K562 (cell line): ENCODE results near the gene FBXO17. TPM values are rescaled to one million over a fixed set of nuclear protein-coding genes. Genes with fewer than 3 reads are reported as not detected.

ENCODE experiments used
- ADNP ChIP-seq: fragments of 200-800 bp; sonication (Bioruptor generic); IDR thresholded peaks from 2 replicates; pipeline ENCODE4 v1.6.1; 2016; ENCODE audit warnings: missing genetic modification characterization, missing compliant biosample characterization
- BMI1 ChIP-seq: fragments of 150-350 bp; IDR thresholded peaks from 2 replicates; pipeline ENCODE4 v1.6.1; 2014; ENCODE audit warnings: low read length
- CBX8 ChIP-seq: fragments of 200-600 bp; sonication (generic); IDR thresholded peaks from 2 replicates; pipeline ENCODE4 v1.6.1; 2012; ENCODE audit warnings: borderline replicate concordance, mixed run types, low read depth, mild to moderate bottlenecking, moderate library complexity, mixed read lengths, low read length, control low read depth, inconsistent platforms; ENCODE audit not compliant: poor library complexity, severe bottlenecking; ENCODE audit errors: extremely low read depth
- CEBPB ChIP-seq: fragments of 450-650 bp; IDR thresholded peaks from 2 replicates; pipeline ENCODE4 v1.6.1; 2016; ENCODE audit warnings: missing genetic modification characterization, missing compliant biosample characterization
- DNMT1 ChIP-seq: fragments of 450-650 bp; IDR thresholded peaks from 2 replicates; pipeline ENCODE4 v1.6.1; 2016; ENCODE audit warnings: antibody characterized with exemption, mild to moderate bottlenecking
- ETV5 ChIP-seq: sonication (generic); formaldehyde crosslinking; IDR thresholded peaks from 2 replicates; pipeline ENCODE4 v1.4.0; 2020; ENCODE audit warnings: low read depth, mild to moderate bottlenecking, missing genetic modification reagents
- MEF2D ChIP-seq: conservative IDR thresholded peaks from 2 replicates; pipeline ENCODE4 v1.6.1; 2016; ENCODE audit warnings: low read depth, missing genetic modification characterization, missing compliant biosample characterization
- MYNN ChIP-seq, 2 experiments: sonication (generic); formaldehyde crosslinking in 1 of 2; IDR thresholded peaks; 2 replicates each; pipeline versions ENCODE4 v1.5.0 to v1.6.1; 2016 to 2020; ENCODE audit warnings: antibody characterized with exemption in 1 of 2, missing genetic modification reagents in 1 of 2
- NCOA1 ChIP-seq: fragments of 450-650 bp; IDR thresholded peaks from 2 replicates; pipeline ENCODE4 v1.6.1; 2016; ENCODE audit warnings: low read depth
- NFXL1 ChIP-seq: fragments of 450-650 bp; formaldehyde crosslinking; IDR thresholded peaks from 2 replicates; pipeline ENCODE4 v1.4.0; 2021; ENCODE audit warnings: mild to moderate bottlenecking
- PATZ1 ChIP-seq: fragments of 250-450 bp; sonication (Bioruptor Pico); IDR thresholded peaks from 2 replicates; pipeline ENCODE4 v1.5.0; 2020; ENCODE audit warnings: mild to moderate bottlenecking, borderline replicate concordance
- POLR2H ChIP-seq: IDR thresholded peaks from 2 replicates; pipeline ENCODE4 v1.6.1; 2016; ENCODE audit warnings: missing genetic modification characterization, low read depth, mild to moderate bottlenecking, control low read depth, missing compliant biosample characterization, moderate library complexity
- RFX1 ChIP-seq: fragments of 450-650 bp; IDR thresholded peaks from 2 replicates; pipeline ENCODE4 v1.6.1; 2016; ENCODE audit warnings: mild to moderate bottlenecking, moderate library complexity
- SOX6 ChIP-seq: fragments of 450-650 bp; IDR thresholded peaks from 2 replicates; pipeline ENCODE4 v1.6.1; 2014; ENCODE audit warnings: mild to moderate bottlenecking
- TAF9B ChIP-seq: fragments of 450-650 bp; IDR thresholded peaks from 2 replicates; pipeline ENCODE4 v1.6.1; 2018; ENCODE audit warnings: mild to moderate bottlenecking; ENCODE audit not compliant: partially characterized antibody
- TRIM25 ChIP-seq: fragments of 450-650 bp; IDR thresholded peaks from 2 replicates; pipeline ENCODE4 v1.7.0; 2016; ENCODE audit warnings: borderline replicate concordance
- USF1 ChIP-seq: sonication (generic); formaldehyde crosslinking; IDR thresholded peaks from 2 replicates; pipeline ENCODE4 v1.9.0; 2022; ENCODE audit warnings: mild to moderate bottlenecking, missing genetic modification reagents
- USF2 ChIP-seq: sonication (generic); formaldehyde crosslinking; IDR thresholded peaks from 2 replicates; pipeline ENCODE4 v1.5.0; 2020; ENCODE audit warnings: missing genetic modification reagents
- ZBTB33 ChIP-seq: sonication (generic); formaldehyde crosslinking; IDR thresholded peaks from 2 replicates; pipeline ENCODE4 v1.8.1; 2023; ENCODE audit warnings: mild to moderate bottlenecking, missing genetic modification reagents
- ZFP1 ChIP-seq: fragments of 450-650 bp; formaldehyde crosslinking; IDR thresholded peaks from 2 replicates; pipeline ENCODE4 v1.4.0; 2020; ENCODE audit warnings: mild to moderate bottlenecking, mixed read lengths
- ZNF707 ChIP-seq: fragments of 250-450 bp; sonication (Bioruptor Pico); conservative IDR thresholded peaks from 2 replicates; pipeline ENCODE4 v1.8.0; 2022; ENCODE audit warnings: inconsistent platforms, mild to moderate bottlenecking, moderate library complexity
- ZZZ3 ChIP-seq: fragments of 450-650 bp; IDR thresholded peaks from 2 replicates; pipeline ENCODE4 v1.6.1; 2016; ENCODE audit warnings: antibody characterized with exemption, mild to moderate bottlenecking, moderate library complexity
- polyA plus RNA-seq, 8 experiments: library from polyadenylated mRNA; depleted of rRNA in 4 of 8; stranded (reverse) in 5 of 8; unstranded in 3 of 8; fragments of >200 nt; fragmentation: Nextera tagmentation in 2 of 8; fragmentation: Illumina TruSeq in 1 of 8; extraction: Ambion mirVana in 2 of 8; extraction: Trizol in 1 of 8; gene quantifications; 2 replicates each; pipeline versions ENCODE4 v1.2.1 to v1.2.3, GENCODE V29; 2011 to 2014; ENCODE audit warnings: inconsistent platforms in 1 of 8, missing spikeins in 1 of 8
- total RNA-seq, 7 experiments: library from RNA; depleted of rRNA in 6 of 7; stranded (reverse); fragments of >200 nt in 6 of 7; fragmentation: Illumina TruSeq in 2 of 7; extraction: Trizol in 2 of 7; gene quantifications; 2 replicates each; pipeline versions ENCODE4 v1.2.1 to v1.2.3, GENCODE V29; 2011 to 2021; ENCODE audit warnings: low replicate concordance in 1 of 7

The FBXO17 gene
- total and polyA plus RNA-seq, 9 of the 15 experiments (the other 6 are each of a cell fraction or from before 2014, with no cell fraction given), result 4.1 to 27.1 (median 19.0) TPM

- TF ChIP-seq TRIM25 (no peak), MEF2D (tag) (no peak), USF2 (peak; percentile 38), NFXL1 (CRISPR knock-in tag) (no peak), ZFP1 (CRISPR knock-in tag) (no peak), ZZZ3 (no peak), CEBPB (tag) (no peak), ZNF707 (CRISPR knock-in tag) (no peak), MYNN (IDR thresholded peaks at IDR 0.05) (no peak), MYNN (CRISPR knock-in tag; IDR thresholded peaks at IDR 0.05) (no peak), ADNP (tag) (no peak), USF1 (peak; percentile 63), BMI1 (no peak), DNMT1 (no peak), SOX6 (no peak), NCOA1 (no peak), RFX1 (no peak), TAF9B (no peak), ETV5 (CRISPR knock-in tag) (no peak), PATZ1 (CRISPR knock-in tag) (no peak), ZBTB33 (CRISPR knock-in tag) (no peak), CBX8 (no peak), POLR2H (tag) (no peak)
Measured at GRCh38 chr19:38975214-38975860, at the start of gene FBXO17 (continued).
